ENCODE data around the gene NGEF.

NGEF gene

GRCh38 chr2:233032551-233033320 is 19.7 kb upstream of the NGEF start, which contains the start of gene NEU2:
Gene NEU2 (plus strand): TSS chr2:233032672. CDS start chr2:233032672, 0 bp downstream.
- H3K27ac ChIP-seq: no peak within 1 kb of the TSS
- no peak for TF ChIP-seq CTCF (conservative IDR thresholded peaks at IDR 0.05)
- no peak for TF ChIP-seq ZFX (IDR thresholded peaks at IDR 0.05)

- no peak for TF ChIP-seq ZFX (IDR thresholded peaks at IDR 0.05)
- no peak for TF ChIP-seq CTCF (conservative IDR thresholded peaks at IDR 0.05)
- no peak overlapping the region for H3K27ac ChIP-seq
Observed at GRCh38 chr2:233031556-233032500, 18.8 kb upstream of the NGEF start.

- no peak overlapping the region for H3K27ac ChIP-seq
- TF ChIP-seq ZFX (IDR thresholded peaks at IDR 0.05) (no peak), CTCF (conservative IDR thresholded peaks at IDR 0.05) (no peak)
Observed at GRCh38 chr2:233029321-233029720, 16.3 kb upstream of the NGEF start.

- TF ChIP-seq CTCF (conservative IDR thresholded peaks at IDR 0.05) (no peak), ZFX (IDR thresholded peaks at IDR 0.05) (no peak)
- H3K27ac ChIP-seq: no peak overlapping the region
Observed at GRCh38 chr2:233026198-233026813, 13.2 kb upstream of the NGEF start.

GRCh38 chr2:233025706-233026105 is 12.7 kb upstream of the NGEF start:
- no peak overlapping the region for H3K27ac ChIP-seq
- TF ChIP-seq ZFX (IDR thresholded peaks at IDR 0.05): no peak
- no peak for TF ChIP-seq CTCF (conservative IDR thresholded peaks at IDR 0.05)

- no peak for TF ChIP-seq ZFX (IDR thresholded peaks at IDR 0.05)
- no peak for TF ChIP-seq CTCF (conservative IDR thresholded peaks at IDR 0.05)
- H3K27ac ChIP-seq: no peak overlapping the region
Observed at GRCh38 chr2:233023761-233024410, 10.8 kb upstream of the NGEF start.
